Neural crest cell (in vitro differentiated cells): ENCODE results near the gene MEOX2. TPM values are rescaled to one million over a fixed set of nuclear protein-coding genes. Genes with fewer than 3 reads are reported as not detected.

Experiments
- DNase-seq: peaks from one replicate; pipeline ENCODE4 v3.0.0; 2021; ENCODE audit warnings: low read depth, mixed read lengths, low spot score
- H3K27ac Mint-ChIP-seq: one replicate; pipeline ENCODE4 v1.8.0; 2021; ENCODE audit warnings: mild to moderate bottlenecking, mixed read lengths; ENCODE audit not compliant: unreplicated experiment
- H3K27me3 Mint-ChIP-seq: 2 replicates; pipeline ENCODE4 v1.8.0; 2021; ENCODE audit warnings: low read depth, mild to moderate bottlenecking, mixed read lengths
- H3K36me3 Mint-ChIP-seq: 2 replicates; pipeline ENCODE4 v1.8.0; 2021; ENCODE audit warnings: low read depth, mild to moderate bottlenecking, mixed read lengths
- H3K4me1 Mint-ChIP-seq: 2 replicates; pipeline ENCODE4 v1.8.0; 2021; ENCODE audit warnings: mixed read lengths
- H3K4me3 Mint-ChIP-seq: one replicate; pipeline ENCODE4 v1.8.0; 2021; ENCODE audit warnings: mild to moderate bottlenecking, mixed read lengths
- H3K9me3 Mint-ChIP-seq: 2 replicates; pipeline ENCODE4 v1.8.0; 2021; ENCODE audit warnings: mixed read lengths
- total RNA-seq: library from RNA; stranded (reverse); gene quantifications from 2 replicates; pipeline ENCODE4 v1.2.1, GENCODE V29; 2021
- TF ChIP-seq, protein P1 (sequence below): fragments of 200-600 bp; sonication (generic); conservative IDR thresholded peaks from 2 replicates; pipeline ENCODE4 v1.5.0; 2021; ENCODE audit warnings: antibody characterized with exemption, mild to moderate bottlenecking

The MEOX2 gene
- total RNA-seq, 1 donor from 2014 or later, result 1.4 TPM

DNA sequence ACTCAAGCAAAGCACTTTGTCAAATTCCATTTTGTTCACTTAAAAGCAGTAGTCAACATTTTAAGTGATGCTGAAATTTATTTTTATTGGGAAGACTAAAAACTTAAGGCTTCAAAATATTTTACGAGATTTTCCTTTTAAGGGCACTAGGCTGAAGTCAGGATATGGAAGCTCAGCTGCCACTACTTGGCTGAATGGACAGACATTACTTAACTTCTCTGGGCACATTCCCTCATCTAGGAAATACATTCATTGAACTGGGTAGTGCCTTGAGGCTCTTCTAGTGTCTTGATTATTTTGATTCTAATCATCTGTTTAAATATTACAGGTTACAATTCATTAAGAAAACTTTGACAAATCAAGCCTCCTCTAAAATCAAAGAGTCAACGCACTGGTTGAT is 11.1 kb downstream of the MEOX2 start:
- H3K27me3 Mint-ChIP-seq, result peaks cover under 1% of the 10 kb centered on the region
- DNase-seq, result no peak
- TF ChIP-seq, protein P1, sequence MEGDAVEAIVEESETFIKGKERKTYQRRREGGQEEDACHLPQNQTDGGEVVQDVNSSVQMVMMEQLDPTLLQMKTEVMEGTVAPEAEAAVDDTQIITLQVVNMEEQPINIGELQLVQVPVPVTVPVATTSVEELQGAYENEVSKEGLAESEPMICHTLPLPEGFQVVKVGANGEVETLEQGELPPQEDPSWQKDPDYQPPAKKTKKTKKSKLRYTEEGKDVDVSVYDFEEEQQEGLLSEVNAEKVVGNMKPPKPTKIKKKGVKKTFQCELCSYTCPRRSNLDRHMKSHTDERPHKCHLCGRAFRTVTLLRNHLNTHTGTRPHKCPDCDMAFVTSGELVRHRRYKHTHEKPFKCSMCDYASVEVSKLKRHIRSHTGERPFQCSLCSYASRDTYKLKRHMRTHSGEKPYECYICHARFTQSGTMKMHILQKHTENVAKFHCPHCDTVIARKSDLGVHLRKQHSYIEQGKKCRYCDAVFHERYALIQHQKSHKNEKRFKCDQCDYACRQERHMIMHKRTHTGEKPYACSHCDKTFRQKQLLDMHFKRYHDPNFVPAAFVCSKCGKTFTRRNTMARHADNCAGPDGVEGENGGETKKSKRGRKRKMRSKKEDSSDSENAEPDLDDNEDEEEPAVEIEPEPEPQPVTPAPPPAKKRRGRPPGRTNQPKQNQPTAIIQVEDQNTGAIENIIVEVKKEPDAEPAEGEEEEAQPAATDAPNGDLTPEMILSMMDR, result no peak
- no peak overlapping the region for H3K27ac Mint-ChIP-seq
- H3K9me3 Mint-ChIP-seq, result no peaks in the 10 kb centered on the region
- peaks cover 2% of the 10 kb centered on the region for H3K36me3 Mint-ChIP-seq
- no peak overlapping the region for H3K4me3 Mint-ChIP-seq
- H3K4me1 Mint-ChIP-seq, result no peaks in the 10 kb centered on the region

DNA sequence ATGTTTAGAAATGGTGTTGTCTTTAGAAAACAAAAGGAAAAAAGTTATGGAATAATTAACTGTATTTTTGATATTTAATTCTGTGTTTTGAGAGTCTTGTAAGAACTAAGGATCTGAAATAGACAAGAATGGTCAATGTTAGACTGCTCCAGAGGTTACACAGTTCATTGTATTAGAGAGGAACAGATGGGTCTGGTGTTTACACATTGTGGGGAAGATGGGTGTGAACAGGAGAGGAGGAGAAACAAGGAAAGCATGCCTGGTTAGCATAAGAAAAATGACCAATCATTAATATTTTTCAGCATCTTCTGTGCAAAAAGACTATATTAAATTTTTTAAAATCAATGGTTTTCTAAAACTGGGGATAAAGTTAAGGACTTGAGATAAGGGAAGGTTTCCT is 11.9 kb downstream of the MEOX2 start:
- Mint-ChIP-seq H3K9me3 (no peaks in the 10 kb centered on the region), H3K27me3 (no peaks in the 10 kb centered on the region), H3K36me3 (peaks cover 2% of the 10 kb centered on the region), H3K27ac (no peak overlapping the region), H3K4me1 (no peaks in the 10 kb centered on the region), H3K4me3 (no peak overlapping the region)
- TF ChIP-seq, protein P1, result no peak
- DNase-seq, result no peak

DNA sequence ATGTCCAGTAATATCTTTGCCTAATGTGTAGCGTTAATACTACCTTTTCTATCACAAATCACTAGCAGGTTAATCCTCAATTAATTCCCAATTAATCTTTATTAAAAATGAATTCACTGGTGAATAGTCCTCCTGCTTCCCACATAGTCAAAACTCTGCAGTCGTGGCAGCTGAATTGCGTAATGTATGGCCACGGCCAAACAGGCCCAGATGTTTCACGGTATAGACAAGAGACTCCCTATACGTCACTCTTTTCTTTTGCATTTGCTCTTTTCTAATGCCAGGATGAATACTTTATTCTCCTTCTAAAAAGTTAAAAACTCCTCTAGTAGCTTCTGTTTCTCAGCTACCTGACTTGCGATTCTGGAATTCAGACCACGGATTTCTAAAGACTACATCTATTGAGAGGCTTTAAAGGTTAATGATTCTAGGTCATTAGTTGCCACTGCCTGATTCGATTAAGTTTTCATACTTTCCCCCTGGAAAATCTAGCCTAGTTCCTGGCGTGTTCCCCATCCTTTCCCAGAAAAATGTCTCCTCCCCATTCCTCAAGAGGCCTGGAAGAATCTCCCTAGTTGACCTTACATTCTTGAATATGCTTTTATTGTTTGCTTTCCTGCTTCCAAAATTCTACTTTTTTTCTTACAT is 16.9 kb downstream of the MEOX2 start:
- no peaks in the 10 kb centered on the region for H3K4me1 Mint-ChIP-seq
- TF ChIP-seq, protein P1, result no peak
- no peaks in the 10 kb centered on the region for H3K9me3 Mint-ChIP-seq
- H3K4me3 Mint-ChIP-seq, result no peak overlapping the region
- H3K36me3 Mint-ChIP-seq, result peaks cover 2% of the 10 kb centered on the region
- H3K27me3 Mint-ChIP-seq, result no peaks in the 10 kb centered on the region
- H3K27ac Mint-ChIP-seq, result no peak overlapping the region
- DNase-seq, result no peak

DNA sequence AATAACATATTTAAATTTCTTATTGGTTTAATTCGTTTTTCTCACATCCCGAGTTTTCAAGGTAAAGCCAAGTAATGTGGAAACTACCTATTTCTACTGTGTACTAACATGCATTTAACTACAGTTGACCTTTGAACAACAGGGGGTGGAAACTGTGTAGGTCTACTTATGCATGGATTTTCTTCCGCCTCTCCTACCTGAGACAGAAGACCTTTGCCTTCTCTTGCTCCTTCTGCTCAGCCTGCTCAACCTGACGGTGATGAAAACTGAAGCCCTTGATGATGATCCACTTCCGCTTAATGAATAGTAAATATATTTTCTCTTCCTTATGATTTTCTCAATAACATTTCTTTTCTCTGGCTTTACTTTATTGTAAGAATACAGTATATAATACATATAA is 18.5 kb downstream of the MEOX2 start:
- TF ChIP-seq, protein P1, result no peak
- Mint-ChIP-seq H3K9me3 (no peaks in the 10 kb centered on the region), H3K4me1 (no peaks in the 10 kb centered on the region), H3K27ac (no peak overlapping the region), H3K27me3 (no peaks in the 10 kb centered on the region), H3K36me3 (peaks cover 2% of the 10 kb centered on the region), H3K4me3 (no peak overlapping the region)
- no peak for DNase-seq

DNA sequence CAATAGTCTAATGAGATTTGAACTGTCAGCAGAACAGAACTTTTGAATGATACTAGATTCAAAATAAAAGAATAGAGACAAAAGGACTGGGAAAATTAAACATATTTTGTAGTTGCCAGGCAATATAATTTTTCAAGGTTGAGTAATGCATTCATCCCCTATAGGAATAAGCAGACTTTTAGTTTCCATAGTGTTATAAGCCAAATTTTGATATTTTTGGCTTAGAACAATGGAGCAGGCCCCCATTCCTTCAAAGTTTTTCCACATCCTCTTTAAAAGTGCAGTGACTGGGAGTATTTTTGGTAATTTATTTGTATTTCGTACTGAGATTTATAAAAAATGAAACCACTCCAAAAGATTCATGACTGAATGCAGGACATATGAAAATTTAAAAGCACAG is 24.0 kb downstream of the MEOX2 start:
- TF ChIP-seq, protein P1, result no peak
- Mint-ChIP-seq H3K4me3 (no peak overlapping the region), H3K4me1 (no peaks in the 10 kb centered on the region), H3K27ac (no peak overlapping the region), H3K36me3 (no peaks in the 10 kb centered on the region), H3K9me3 (no peaks in the 10 kb centered on the region), H3K27me3 (no peaks in the 10 kb centered on the region)
- no peak for DNase-seq
